ENCODE measurements around the gene KIDINS220.

GRCh38 chr2:8697190-8697589 lies 140.2 kb downstream of the KIDINS220 start:
- TF ChIP-seq CTCF (IDR thresholded peaks at IDR 0.05; ENCODE audit: borderline replicate concordance, extremely low read depth, low read length, poor library complexity, severe bottlenecking) (no peak), EZH2 (IDR thresholded peaks at IDR 0.05; ENCODE audit: borderline replicate concordance, low read depth, low read length, severe bottlenecking) (no peak)
